ENCODE measurements around the gene DNM2.
"Not testable (repeated sequence)": the region's sequence is repeated elsewhere in the genome, so short reads cannot be mapped to it uniquely, and the experiment has no call there.

- not testable (repeated sequence) for TF ChIP-seq MAX (CRISPR knock-in tag; IDR thresholded peaks at IDR 0.05); ZNF512 (CRISPR knock-in tag; IDR thresholded peaks at IDR 0.05; ENCODE audit: borderline replicate concordance); TP53 (CRISPR knock-in tag; IDR thresholded peaks at IDR 0.05); NR2C2 (CRISPR knock-in tag; IDR thresholded peaks at IDR 0.05); ATF3 (CRISPR knock-in tag; conservative IDR thresholded peaks at IDR 0.05); ELF4 (CRISPR knock-in tag; IDR thresholded peaks at IDR 0.05; ENCODE audit: low read depth); NFYB (CRISPR knock-in tag; conservative IDR thresholded peaks at IDR 0.05; ENCODE audit: low read depth); PREB (CRISPR knock-in tag; IDR thresholded peaks at IDR 0.05; ENCODE audit: borderline replicate concordance)
- TF ChIP-seq, protein P1, sequence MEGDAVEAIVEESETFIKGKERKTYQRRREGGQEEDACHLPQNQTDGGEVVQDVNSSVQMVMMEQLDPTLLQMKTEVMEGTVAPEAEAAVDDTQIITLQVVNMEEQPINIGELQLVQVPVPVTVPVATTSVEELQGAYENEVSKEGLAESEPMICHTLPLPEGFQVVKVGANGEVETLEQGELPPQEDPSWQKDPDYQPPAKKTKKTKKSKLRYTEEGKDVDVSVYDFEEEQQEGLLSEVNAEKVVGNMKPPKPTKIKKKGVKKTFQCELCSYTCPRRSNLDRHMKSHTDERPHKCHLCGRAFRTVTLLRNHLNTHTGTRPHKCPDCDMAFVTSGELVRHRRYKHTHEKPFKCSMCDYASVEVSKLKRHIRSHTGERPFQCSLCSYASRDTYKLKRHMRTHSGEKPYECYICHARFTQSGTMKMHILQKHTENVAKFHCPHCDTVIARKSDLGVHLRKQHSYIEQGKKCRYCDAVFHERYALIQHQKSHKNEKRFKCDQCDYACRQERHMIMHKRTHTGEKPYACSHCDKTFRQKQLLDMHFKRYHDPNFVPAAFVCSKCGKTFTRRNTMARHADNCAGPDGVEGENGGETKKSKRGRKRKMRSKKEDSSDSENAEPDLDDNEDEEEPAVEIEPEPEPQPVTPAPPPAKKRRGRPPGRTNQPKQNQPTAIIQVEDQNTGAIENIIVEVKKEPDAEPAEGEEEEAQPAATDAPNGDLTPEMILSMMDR (IDR thresholded peaks at IDR 0.05), result not testable (repeated sequence)
- TF ChIP-seq, protein P2, sequence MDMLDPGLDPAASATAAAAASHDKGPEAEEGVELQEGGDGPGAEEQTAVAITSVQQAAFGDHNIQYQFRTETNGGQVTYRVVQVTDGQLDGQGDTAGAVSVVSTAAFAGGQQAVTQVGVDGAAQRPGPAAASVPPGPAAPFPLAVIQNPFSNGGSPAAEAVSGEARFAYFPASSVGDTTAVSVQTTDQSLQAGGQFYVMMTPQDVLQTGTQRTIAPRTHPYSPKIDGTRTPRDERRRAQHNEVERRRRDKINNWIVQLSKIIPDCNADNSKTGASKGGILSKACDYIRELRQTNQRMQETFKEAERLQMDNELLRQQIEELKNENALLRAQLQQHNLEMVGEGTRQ (CRISPR knock-in tag; IDR thresholded peaks at IDR 0.05), result not testable (repeated sequence)
- TF ChIP-seq, protein P3, sequence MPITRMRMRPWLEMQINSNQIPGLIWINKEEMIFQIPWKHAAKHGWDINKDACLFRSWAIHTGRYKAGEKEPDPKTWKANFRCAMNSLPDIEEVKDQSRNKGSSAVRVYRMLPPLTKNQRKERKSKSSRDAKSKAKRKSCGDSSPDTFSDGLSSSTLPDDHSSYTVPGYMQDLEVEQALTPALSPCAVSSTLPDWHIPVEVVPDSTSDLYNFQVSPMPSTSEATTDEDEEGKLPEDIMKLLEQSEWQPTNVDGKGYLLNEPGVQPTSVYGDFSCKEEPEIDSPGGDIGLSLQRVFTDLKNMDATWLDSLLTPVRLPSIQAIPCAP (CRISPR knock-in tag; IDR thresholded peaks at IDR 0.05), result not testable (repeated sequence)
These were observed 42.7 kb upstream of the DNM2 start for GRCh38 chr19:10675214-10675613.

Measured in WTC11 (cell line).